Measurements from ENCODE around the gene IGSF21. TPM values are rescaled to one million over a fixed set of nuclear protein-coding genes. Genes with fewer than 3 reads are reported as not detected.

The IGSF21 gene
- total and polyA plus RNA-seq, 4 donors, result 0.95 to 10.1 (median 3.8) TPM

- Histone ChIP-seq H3K36me3 (ENCODE audit: control insufficient read depth in 1 of 2, insufficient read depth in 2 of 2, low read length in 1 of 2) (no peaks in the 10 kb centered on the region), H3K9me3 (ENCODE audit: control insufficient read depth, low read length) (no peaks in the 10 kb centered on the region), H3K4me1 (ENCODE audit: control insufficient read depth in 1 of 2, insufficient read depth in 2 of 2, low read length in 2 of 2) (no peaks in the 10 kb centered on the region), H3K4me3 (ENCODE audit: low read length in 2 of 2) (no peak overlapping the region), H3K27me3 (ENCODE audit: control insufficient read depth in 1 of 2, insufficient read depth in 2 of 2, low read length in 1 of 2) (no peaks in the 10 kb centered on the region), H3K27ac (ENCODE audit: low read depth in 1 of 2, low read length in 2 of 2) (no peak overlapping the region)
- WGBS, 2 donors, result 75 to 80% methylated on average over 8 of the region's 8 CpGs
- intact Hi-C loops (cut with DNase I), result no loop called here
- DNase-seq (peak; percentile 33 to 45), ATAC-seq (ENCODE audit: low FRiP score) (no peak)
Measured at GRCh38 chr1:18166929-18167328, 59.3 kb downstream of the IGSF21 start.

DNA sequence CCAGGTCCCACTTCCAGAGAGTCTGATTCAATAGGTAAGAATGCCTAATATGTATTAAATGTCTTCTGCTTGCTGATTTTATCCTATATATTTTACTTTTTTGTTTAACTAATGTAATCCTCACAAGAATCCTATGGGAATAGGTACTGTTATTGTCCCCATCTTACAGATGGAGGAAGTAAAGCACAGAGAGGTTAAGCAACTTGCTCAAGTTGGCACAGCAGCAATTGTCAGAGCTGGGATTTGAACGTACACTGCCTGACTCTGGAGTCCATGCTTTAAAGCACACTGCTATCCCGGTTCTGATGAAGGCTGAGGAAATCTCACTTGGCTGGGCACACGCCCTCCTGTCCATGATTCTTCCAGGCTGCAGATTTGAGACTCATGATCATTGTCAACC lies 62.8 kb downstream of the IGSF21 start:
- 76 to 80% methylated on average over 3 of the region's 3 CpGs for WGBS, 2 donors
- Histone ChIP-seq H3K4me1 (ENCODE audit: control insufficient read depth in 1 of 2, insufficient read depth in 2 of 2, low read length in 2 of 2) (no peaks in the 10 kb centered on the region), H3K9me3 (ENCODE audit: control insufficient read depth, low read length) (peaks cover 1% of the 10 kb centered on the region), H3K27ac (ENCODE audit: low read depth in 1 of 2, low read length in 2 of 2) (no peak overlapping the region), H3K4me3 (ENCODE audit: low read length in 2 of 2) (no peak overlapping the region), H3K36me3 (ENCODE audit: control insufficient read depth in 1 of 2, insufficient read depth in 2 of 2, low read length in 1 of 2) (no peaks in the 10 kb centered on the region), H3K27me3 (ENCODE audit: control insufficient read depth in 1 of 2, insufficient read depth in 2 of 2, low read length in 1 of 2) (no peaks in the 10 kb centered on the region)
- intact Hi-C loops (cut with DNase I), result no loop called here
- ATAC-seq (ENCODE audit: low FRiP score), result no peak
- no peak for DNase-seq

- Histone ChIP-seq H3K27me3 (ENCODE audit: control insufficient read depth in 1 of 2, insufficient read depth in 2 of 2, low read length in 1 of 2) (no peaks in the 10 kb centered on the region), H3K4me3 (ENCODE audit: low read length in 2 of 2) (no peak overlapping the region), H3K36me3 (ENCODE audit: control insufficient read depth in 1 of 2, insufficient read depth in 2 of 2, low read length in 1 of 2) (no peaks in the 10 kb centered on the region), H3K4me1 (ENCODE audit: control insufficient read depth in 1 of 2, insufficient read depth in 2 of 2, low read length in 2 of 2) (no peaks in the 10 kb centered on the region), H3K27ac (ENCODE audit: low read depth in 1 of 2, low read length in 2 of 2) (no peak overlapping the region), H3K9me3 (ENCODE audit: control insufficient read depth, low read length) (peaks cover 1% of the 10 kb centered on the region)
- 58 to 63% methylated on average over 12 of the region's 12 CpGs for WGBS, 2 donors
- ATAC-seq (ENCODE audit: low FRiP score), result no peak
- intact Hi-C loops (cut with DNase I), result no loop called here
- DNase-seq, result no peak
Measured at GRCh38 chr1:18174037-18174436, 66.4 kb downstream of the IGSF21 start.

DNA sequence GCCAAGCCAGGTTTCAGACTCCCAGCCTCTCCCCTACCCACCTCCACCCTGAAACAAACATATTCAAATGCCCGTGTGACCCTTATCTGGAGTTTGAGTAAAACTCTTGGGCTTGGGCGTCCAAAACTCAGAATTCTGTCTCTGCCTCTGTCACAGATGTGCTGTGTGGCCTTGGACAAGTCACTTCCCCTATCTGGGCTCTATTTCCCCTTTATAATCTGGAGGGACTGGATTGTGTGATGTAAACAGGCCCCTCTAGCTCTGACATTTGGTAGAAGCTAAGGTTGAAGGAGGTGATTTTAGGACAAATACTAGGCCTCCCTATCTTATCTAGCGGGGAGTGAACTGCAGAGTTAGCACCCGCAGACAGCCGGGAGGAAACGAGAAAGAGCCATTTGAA lies 67.5 kb downstream of the IGSF21 start:
- intact Hi-C loops (cut with DNase I), result no loop called here
- 44 to 47% methylated on average over 6 of the region's 6 CpGs for WGBS, 2 donors
- ATAC-seq (ENCODE audit: low FRiP score) (no peak), DNase-seq (peak in 1 of 2 donors; percentile 0)
- no peaks in the 10 kb centered on the region for H3K4me1 ChIP-seq (ENCODE audit: control insufficient read depth in 1 of 2, insufficient read depth in 2 of 2, low read length in 2 of 2)
- no peaks in the 10 kb centered on the region for H3K36me3 ChIP-seq (ENCODE audit: control insufficient read depth in 1 of 2, insufficient read depth in 2 of 2, low read length in 1 of 2)
- H3K27me3 ChIP-seq (ENCODE audit: control insufficient read depth in 1 of 2, insufficient read depth in 2 of 2, low read length in 1 of 2), result no peaks in the 10 kb centered on the region
- peaks cover 1% of the 10 kb centered on the region for H3K9me3 ChIP-seq (ENCODE audit: control insufficient read depth, low read length)
- no peak overlapping the region for H3K27ac ChIP-seq (ENCODE audit: low read depth in 1 of 2, low read length in 2 of 2)
- no peak overlapping the region for H3K4me3 ChIP-seq (ENCODE audit: low read length in 2 of 2)

- H3K27me3 ChIP-seq (ENCODE audit: control insufficient read depth in 1 of 2, insufficient read depth in 2 of 2, low read length in 1 of 2), result no peaks in the 10 kb centered on the region
- 33 to 36% methylated on average over 13 of the region's 13 CpGs for WGBS, 2 donors
- DNase-seq, result peak in 1 of 2 donors; percentile 63
Measured at GRCh38 chr1:18175530-18176377, 68.2 kb downstream of the IGSF21 start.

GRCh38 chr1:18176619-18177018 lies 69.0 kb downstream of the IGSF21 start:
- no peak overlapping the region for H3K4me3 ChIP-seq (ENCODE audit: low read length in 2 of 2)
- DNase-seq (peak in 1 of 2 donors; percentile 1), ATAC-seq (ENCODE audit: low FRiP score) (no peak)
- H3K27ac ChIP-seq (ENCODE audit: low read depth in 1 of 2, low read length in 2 of 2), result no peak overlapping the region
- 37 to 47% methylated on average over 4 of the region's 4 CpGs for WGBS, 2 donors
- H3K9me3 ChIP-seq (ENCODE audit: control insufficient read depth, low read length), result peaks cover 1% of the 10 kb centered on the region
- H3K27me3 ChIP-seq (ENCODE audit: control insufficient read depth in 1 of 2, insufficient read depth in 2 of 2, low read length in 1 of 2), result no peaks in the 10 kb centered on the region
- no peaks in the 10 kb centered on the region for H3K36me3 ChIP-seq (ENCODE audit: control insufficient read depth in 1 of 2, insufficient read depth in 2 of 2, low read length in 1 of 2)
- no peaks in the 10 kb centered on the region for H3K4me1 ChIP-seq (ENCODE audit: control insufficient read depth in 1 of 2, insufficient read depth in 2 of 2, low read length in 2 of 2)
- intact Hi-C loops (cut with DNase I), result no loop called here

More at GRCh38 chr1:18175530-18176377, 68.2 kb downstream of the IGSF21 start:
- Histone ChIP-seq H3K9me3 (ENCODE audit: control insufficient read depth, low read length) (peaks cover 1% of the 10 kb centered on the region), H3K4me1 (ENCODE audit: control insufficient read depth in 1 of 2, insufficient read depth in 2 of 2, low read length in 2 of 2) (no peaks in the 10 kb centered on the region), H3K4me3 (ENCODE audit: low read length in 2 of 2) (no peak overlapping the region), H3K27ac (ENCODE audit: low read depth in 1 of 2, low read length in 2 of 2) (no peak overlapping the region), H3K36me3 (ENCODE audit: control insufficient read depth in 1 of 2, insufficient read depth in 2 of 2, low read length in 1 of 2) (no peaks in the 10 kb centered on the region)
- intact Hi-C loops (cut with DNase I), result no loop called here
- no peak for ATAC-seq (ENCODE audit: low FRiP score)

GRCh38 chr1:18178111-18178510 lies 70.5 kb downstream of the IGSF21 start:
- WGBS, 2 donors, result 28 to 34% methylated on average over 8 of the region's 8 CpGs
- ATAC-seq (ENCODE audit: low FRiP score) (no peak), DNase-seq (no peak)
- Histone ChIP-seq H3K36me3 (ENCODE audit: control insufficient read depth in 1 of 2, insufficient read depth in 2 of 2, low read length in 1 of 2) (no peaks in the 10 kb centered on the region), H3K9me3 (ENCODE audit: control insufficient read depth, low read length) (peaks cover 1% of the 10 kb centered on the region), H3K4me1 (ENCODE audit: control insufficient read depth in 1 of 2, insufficient read depth in 2 of 2, low read length in 2 of 2) (no peaks in the 10 kb centered on the region), H3K27ac (ENCODE audit: low read depth in 1 of 2, low read length in 2 of 2) (no peak overlapping the region), H3K27me3 (ENCODE audit: control insufficient read depth in 1 of 2, insufficient read depth in 2 of 2, low read length in 1 of 2) (no peaks in the 10 kb centered on the region), H3K4me3 (ENCODE audit: low read length in 2 of 2) (no peak overlapping the region)
- intact Hi-C loops (cut with DNase I), result no loop called here

- no peak overlapping the region for H3K27ac ChIP-seq (ENCODE audit: low read depth in 1 of 2, low read length in 2 of 2)
- H3K36me3 ChIP-seq (ENCODE audit: control insufficient read depth in 1 of 2, insufficient read depth in 2 of 2, low read length in 1 of 2), result no peaks in the 10 kb centered on the region
- 72 to 78% methylated on average over 7 of the region's 7 CpGs for WGBS, 2 donors
- no peak for DNase-seq
- H3K27me3 ChIP-seq (ENCODE audit: control insufficient read depth in 1 of 2, insufficient read depth in 2 of 2, low read length in 1 of 2), result no peaks in the 10 kb centered on the region
- no peaks in the 10 kb centered on the region for H3K4me1 ChIP-seq (ENCODE audit: control insufficient read depth in 1 of 2, insufficient read depth in 2 of 2, low read length in 2 of 2)
- ATAC-seq (ENCODE audit: low FRiP score), result no peak
- intact Hi-C loops (cut with DNase I), result no loop called here
- H3K4me3 ChIP-seq (ENCODE audit: low read length in 2 of 2), result no peak overlapping the region
- H3K9me3 ChIP-seq (ENCODE audit: control insufficient read depth, low read length), result no peaks in the 10 kb centered on the region
Measured at GRCh38 chr1:18179009-18179408, 71.4 kb downstream of the IGSF21 start.

Measured in aorta (tissue), 5 donors.